ENCODE measurements around the gene UBD. TPM values are rescaled to one million over a fixed set of nuclear protein-coding genes. Genes with fewer than 3 reads are reported as not detected.

The UBD gene
- total and polyA plus RNA-seq, 9 donors, result 0.22 to 4.2 (median 0.43) TPM; not detected in 2

- Histone ChIP-seq H3K27ac (no peak overlapping the region), H3K4me1 (ENCODE audit: insufficient read depth) (no peaks in the 10 kb centered on the region), H3K4me3 (no peak overlapping the region), H3K36me3 (no peaks in the 10 kb centered on the region), H3K27me3 (no peaks in the 10 kb centered on the region), H3K9me3 (no peaks in the 10 kb centered on the region)
- intact Hi-C loops (cut with DNase I), result no loop called here
- TF ChIP-seq POLR2A (IDR thresholded peaks at IDR 0.05), result no peak
- no peak for TF ChIP-seq CTCF (IDR thresholded peaks at IDR 0.05)
- no peak for TF ChIP-seq EP300 (IDR thresholded peaks at IDR 0.05)
- 79 to 80% (median 80%) methylated on average over 2 of the region's 2 CpGs for WGBS, 3 donors
- DNase-seq, result no peak
Measured at GRCh38 chr6:29528988-29529560, 30.5 kb downstream of the UBD start.

- intact Hi-C loops (cut with DNase I), result no loop called here
- no peak overlapping the region for H3K4me3 ChIP-seq
- no peaks in the 10 kb centered on the region for H3K4me1 ChIP-seq (ENCODE audit: insufficient read depth)
- no peaks in the 10 kb centered on the region for H3K27me3 ChIP-seq
- DNase-seq, result no peak
- H3K27ac ChIP-seq, result no peak overlapping the region
- H3K9me3 ChIP-seq, result no peaks in the 10 kb centered on the region
- TF ChIP-seq POLR2A (IDR thresholded peaks at IDR 0.05) (no peak), CTCF (IDR thresholded peaks at IDR 0.05) (no peak), EP300 (IDR thresholded peaks at IDR 0.05) (no peak)
- 67 to 87% (median 76%) methylated on average over 3 to 5 of the region's 5 CpGs for WGBS, 3 donors
- no peaks in the 10 kb centered on the region for H3K36me3 ChIP-seq
Measured at GRCh38 chr6:29528300-29528931, 31.1 kb downstream of the UBD start.

DNA sequence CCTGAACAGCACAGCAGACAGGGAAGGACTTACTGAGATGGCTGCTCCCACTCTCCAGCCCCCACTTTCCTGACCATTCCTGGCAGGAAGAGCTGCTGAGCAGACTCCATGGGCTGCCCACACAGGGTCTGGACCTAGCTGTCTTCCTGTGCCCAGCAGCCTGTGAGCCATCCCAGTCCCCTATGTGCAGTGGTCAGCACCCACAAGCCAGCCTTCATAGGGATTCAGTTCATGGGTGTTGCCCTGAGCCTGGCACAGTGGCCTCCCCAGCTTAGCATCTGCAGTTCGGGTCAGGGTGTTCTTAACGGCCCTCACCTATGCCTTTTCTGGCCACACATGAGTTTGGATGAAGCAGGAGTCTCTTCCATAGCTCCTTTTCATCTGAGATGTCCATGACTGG lies 32.0 kb downstream of the UBD start:
- no peaks in the 10 kb centered on the region for H3K27me3 ChIP-seq
- H3K4me1 ChIP-seq (ENCODE audit: insufficient read depth), result no peaks in the 10 kb centered on the region
- H3K27ac ChIP-seq, result no peak overlapping the region
- H3K9me3 ChIP-seq, result no peaks in the 10 kb centered on the region
- intact Hi-C loops (cut with DNase I), result no loop called here
- 59 to 87% (median 85%) methylated on average over 2 of the region's 2 CpGs for WGBS, 3 donors
- no peaks in the 10 kb centered on the region for H3K36me3 ChIP-seq
- no peak overlapping the region for H3K4me3 ChIP-seq
- TF ChIP-seq CTCF (IDR thresholded peaks at IDR 0.05) (no peak), EP300 (IDR thresholded peaks at IDR 0.05) (no peak), POLR2A (IDR thresholded peaks at IDR 0.05) (no peak)
- no peak for DNase-seq

DNA sequence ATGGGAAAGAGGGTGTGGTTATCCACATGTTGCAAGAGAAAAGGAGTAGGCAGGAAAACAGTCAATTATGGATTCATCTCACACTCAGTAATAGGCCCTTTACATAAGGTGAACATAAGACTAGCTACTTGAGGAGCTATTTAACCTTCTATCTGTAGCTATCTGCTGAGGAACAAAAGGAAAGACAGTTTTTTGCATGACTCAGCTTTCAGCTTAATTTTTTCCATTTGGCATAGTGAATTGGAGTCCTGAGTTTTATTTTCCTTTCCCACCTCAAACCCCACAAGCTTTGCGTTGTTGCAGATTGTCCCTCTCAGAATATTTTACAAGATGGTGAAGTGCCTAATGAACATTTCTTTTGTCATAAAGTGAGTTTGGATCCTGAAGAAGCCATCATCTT lies 32.4 kb downstream of the UBD start:
- WGBS, 3 donors, result 83 to 88% (median 86%) methylated on average over 1 of the region's 1 CpG
- intact Hi-C loops (cut with DNase I), result no loop called here
- TF ChIP-seq CTCF (IDR thresholded peaks at IDR 0.05), result no peak
- no peak for TF ChIP-seq POLR2A (IDR thresholded peaks at IDR 0.05)
- no peak for TF ChIP-seq EP300 (IDR thresholded peaks at IDR 0.05)
- H3K9me3 ChIP-seq, result no peaks in the 10 kb centered on the region
- H3K36me3 ChIP-seq, result no peaks in the 10 kb centered on the region
- no peaks in the 10 kb centered on the region for H3K27me3 ChIP-seq
- DNase-seq, result no peak
- H3K4me3 ChIP-seq, result no peak overlapping the region
- H3K4me1 ChIP-seq (ENCODE audit: insufficient read depth), result no peaks in the 10 kb centered on the region
- no peak overlapping the region for H3K27ac ChIP-seq

All from ovary (tissue), 9 donors.